HG02852 (cell line): ENCODE measurements around the gene CHPF2.
A peak's percentile ranks its signal among the peaks of the same experiment; 100 is the strongest.

Experiments used
- ATAC-seq: cut with Tn5 transposase; IDR thresholded peaks from one replicate; pipeline ENCODE4 v1.9.1; 2021; ENCODE audit warnings: mild to moderate bottlenecking, moderate library complexity; ENCODE audit not compliant: unreplicated experiment

Gene CHPF2

DNA sequence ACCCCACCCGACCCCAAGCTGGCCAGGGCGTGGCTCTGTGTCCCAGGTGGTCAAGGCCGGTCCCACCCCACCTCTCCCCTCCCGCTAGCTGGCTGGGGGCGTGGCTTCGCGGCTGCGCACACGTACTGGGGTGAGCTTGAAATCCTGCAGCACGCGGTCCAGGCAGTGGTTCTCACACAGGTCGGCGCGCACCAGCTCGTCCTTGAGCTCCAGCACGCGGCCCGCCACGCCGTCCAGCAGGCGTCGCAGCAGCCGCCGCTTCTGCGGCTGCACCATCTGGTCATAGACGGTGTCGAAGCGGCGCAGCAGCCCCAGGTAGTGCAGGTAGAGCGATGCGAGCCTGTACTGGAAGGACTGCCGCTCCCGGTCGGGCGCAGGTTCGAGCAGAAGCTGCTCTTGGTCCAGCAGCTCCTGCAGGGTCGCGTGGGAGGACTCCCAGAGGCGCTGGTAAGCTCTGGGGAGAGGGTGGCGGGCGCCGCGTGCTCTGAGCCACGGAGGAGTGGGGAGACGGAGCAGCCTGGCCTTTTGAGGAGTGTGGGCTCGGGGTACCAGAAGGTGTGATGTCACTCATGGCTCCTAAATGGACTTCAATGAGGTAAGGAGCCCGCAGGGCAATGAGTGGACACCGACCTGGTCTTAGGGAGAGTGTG lies 27.8 kb upstream of the CHPF2 start:
- ATAC-seq: no peak

DNA sequence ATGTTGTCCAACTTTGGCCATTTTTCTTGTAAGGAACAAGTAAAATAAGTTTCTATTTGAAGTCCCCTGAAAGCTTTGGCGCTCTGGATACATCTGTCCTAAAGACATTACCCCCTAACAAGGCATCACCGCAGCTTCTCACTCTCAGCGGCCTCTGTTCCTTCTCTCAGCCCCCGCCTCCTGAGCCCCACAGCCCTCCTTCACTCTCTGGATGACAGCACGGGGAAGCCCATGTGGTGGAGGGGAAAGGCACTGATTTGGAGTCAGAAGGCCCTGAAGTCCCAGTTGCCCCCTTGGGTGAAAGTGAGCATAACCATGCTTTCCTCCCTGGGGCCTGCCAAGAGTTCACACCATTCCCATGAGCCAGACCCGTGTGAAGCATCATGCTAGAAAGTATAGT lies 26.6 kb upstream of the CHPF2 start:
- no peak for ATAC-seq

DNA sequence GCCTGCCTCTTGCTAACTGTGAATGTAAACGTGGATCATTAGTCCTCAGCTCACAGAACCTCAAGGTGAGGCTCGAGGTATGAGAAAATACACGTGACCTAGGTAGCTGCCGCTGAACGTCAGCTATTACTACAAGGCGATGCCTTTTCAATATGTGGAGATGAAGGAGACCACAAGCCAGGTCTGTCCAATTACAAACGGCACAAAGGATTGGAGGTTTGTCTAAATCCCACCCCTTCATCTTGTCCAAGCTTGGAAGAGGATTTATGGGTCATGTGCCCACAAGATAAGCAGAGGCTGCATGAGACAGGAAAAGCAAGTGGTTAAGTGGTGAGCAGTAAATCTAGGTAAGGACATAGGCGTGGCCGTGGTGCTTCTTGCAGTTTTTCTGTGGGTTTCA lies 25.4 kb upstream of the CHPF2 start:
- ATAC-seq: no peak

DNA sequence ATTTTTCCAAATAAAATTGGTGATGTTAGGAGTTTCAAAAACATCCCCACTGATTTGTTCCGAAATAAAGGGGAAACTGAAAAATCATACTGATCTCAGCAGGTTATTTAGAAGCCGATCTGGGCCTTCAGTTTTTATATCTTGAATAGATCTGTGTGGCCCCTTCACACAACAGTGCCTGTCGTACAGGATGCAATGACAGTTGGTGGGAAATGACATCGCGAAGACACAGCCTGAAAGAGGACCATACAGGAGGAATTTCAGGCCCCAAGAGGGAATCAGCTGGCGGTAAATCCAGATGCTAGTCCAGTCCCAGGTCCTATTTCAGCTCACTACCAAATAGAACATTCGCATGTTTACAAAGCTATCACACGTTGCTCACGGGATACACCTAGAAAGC lies 25.0 kb upstream of the CHPF2 start:
- no peak for ATAC-seq

DNA sequence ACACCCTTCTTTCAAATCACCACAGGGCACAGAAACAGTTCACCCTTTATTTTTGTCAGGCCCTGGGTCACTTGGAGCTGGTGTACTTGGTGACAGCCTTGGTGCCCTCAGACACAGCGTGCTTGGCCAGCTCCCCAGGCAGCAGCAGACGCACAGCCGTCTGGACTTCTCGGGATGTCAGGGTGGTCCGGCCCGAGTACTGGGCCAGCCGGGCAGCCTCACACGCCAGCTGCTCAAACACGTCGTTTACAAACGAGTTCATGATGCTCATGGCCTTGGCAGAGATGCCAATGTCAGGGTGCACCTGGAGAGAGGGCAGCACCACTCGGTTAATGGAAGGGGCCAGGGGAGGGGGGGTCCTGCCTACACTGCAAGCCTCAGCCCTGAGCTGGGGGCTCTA lies 24.5 kb upstream of the CHPF2 start:
- no peak for ATAC-seq

DNA sequence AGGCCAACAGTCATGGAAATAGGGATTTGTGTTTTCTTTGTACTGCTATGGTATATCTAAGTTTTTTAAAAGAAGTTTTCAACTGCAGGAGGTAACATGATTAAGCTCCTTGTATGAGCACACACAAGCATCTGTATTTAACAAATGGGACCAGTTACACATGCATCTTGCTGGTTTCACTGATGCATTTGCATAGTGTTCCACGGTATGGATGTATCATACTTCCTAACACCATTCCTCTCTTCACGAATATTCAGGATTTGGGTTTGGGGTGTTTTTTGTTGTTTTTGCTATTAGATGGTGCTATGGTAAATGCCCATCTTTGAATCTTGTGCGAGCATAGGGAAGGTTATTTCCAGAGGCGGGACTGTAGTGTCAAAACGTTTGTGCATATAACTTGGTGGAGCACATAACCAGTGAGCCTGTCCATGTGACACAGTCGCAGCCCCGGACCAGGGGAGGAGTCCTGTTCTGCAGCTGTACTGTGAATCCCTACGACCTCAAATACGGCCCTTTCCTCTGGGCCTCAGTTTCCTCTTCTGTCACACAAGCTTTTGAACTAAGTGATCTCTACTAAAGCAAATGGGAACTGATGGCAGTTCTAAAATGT lies 23.9 kb upstream of the CHPF2 start:
- ATAC-seq: no peak

DNA sequence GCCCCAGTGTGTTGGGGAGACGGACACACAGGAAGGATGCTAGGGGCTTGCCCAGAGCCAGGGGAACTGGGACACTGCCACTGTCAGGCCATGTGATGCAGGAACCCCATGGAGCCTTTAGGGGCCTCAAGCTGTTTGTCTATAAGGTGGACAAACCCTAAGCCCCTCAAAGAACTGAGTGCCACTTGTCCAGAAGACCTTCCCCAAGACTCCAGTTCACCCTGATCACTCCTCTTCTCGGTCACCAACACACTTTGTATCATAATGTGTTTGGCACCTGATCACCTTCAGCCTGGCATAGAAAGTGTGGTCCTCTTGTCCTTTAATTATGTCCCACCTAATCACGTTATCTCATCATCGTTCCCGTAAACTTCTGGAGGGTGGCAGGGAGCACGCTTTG lies 22.7 kb upstream of the CHPF2 start:
- no peak for ATAC-seq

DNA sequence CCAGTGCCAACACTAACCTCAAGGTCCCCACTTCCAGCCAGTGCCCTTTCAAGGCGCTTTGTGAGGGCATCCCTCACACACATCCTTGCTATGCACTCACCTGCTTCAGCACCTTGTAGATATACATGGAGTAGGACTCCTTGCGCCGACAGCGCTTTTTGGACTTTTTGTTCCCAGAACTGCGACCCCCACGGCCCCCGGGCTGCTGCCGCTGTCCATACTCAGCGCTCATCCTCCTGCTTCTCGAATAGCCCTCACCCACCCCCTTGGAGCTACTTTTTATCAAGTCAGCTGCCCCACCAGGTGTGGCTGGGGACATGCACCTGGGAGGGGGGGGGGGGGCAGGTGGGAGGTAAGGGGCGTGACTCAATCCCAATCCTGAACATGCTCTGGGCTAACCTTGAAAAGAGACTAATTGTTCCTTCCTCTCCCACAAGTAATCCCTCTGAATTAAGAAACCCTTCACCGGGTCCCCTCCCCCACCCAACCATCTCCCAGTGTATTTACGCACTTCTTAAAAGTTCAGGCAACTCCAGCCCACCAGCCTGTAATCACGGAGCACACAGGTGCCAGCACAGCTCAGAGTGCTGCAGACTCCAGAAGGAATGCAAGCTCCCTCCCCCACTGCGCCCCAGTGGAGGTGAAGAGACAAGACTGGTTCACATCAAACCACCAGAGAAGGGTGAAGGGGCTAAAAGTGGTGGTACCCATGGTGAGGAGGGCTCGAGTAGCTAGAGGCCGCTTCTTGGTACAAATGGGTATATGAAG lies 22.0 kb upstream of the CHPF2 start, which contains the start of gene H2BK1:
TSS of gene H2BK1 (minus strand) at position 402 of the 768 bp plus-strand sequence. CDS start at position 232, 170 bp downstream.
- ATAC-seq: no peak

DNA sequence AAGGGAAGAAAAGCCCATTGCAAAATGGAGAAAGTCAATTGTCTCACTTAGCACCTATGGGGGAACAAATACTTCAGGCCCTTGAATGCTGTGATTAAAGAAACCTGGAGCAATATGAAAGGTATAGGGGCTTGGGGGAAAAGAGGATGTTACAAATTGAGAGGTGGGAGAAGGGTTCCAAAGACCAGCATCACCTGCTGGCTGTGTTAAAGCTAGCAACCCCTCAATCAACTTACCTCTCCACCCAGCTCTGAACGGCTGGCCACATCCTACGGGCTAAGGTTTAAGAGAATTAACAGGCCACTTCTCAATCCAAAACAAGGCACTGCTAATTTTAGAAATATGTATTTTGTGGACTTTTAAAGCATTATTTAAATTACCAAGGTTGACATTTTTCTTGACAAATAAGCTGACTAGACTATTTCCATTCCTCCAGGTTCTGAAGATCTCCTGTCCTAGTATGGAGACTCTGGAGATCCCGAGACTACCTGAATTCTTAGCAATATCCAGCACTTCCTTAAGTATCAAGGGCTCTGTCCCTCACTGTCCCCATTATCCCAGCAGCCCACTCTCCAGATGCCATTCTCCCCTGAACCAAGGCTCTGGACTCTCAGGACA lies 21.0 kb upstream of the CHPF2 start:
- no peak for ATAC-seq

DNA sequence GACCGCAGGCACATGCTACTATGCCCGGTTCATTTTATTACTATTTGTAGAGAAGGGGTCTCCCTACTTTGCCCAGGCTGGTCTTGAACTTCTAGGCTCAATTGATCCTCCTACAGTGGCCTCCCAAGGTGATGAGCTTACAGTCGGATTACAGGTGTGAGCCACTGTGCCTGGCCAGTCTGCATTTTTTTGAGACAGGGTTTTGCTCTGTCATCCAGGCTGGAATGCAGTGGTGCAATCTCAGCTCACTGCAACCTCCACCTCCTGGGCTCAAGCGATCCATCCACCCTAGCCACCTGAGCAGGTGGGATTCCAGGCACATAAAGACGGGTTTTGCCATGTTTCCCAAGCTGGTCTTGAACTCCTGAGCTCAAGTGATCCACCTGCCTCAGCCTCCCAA lies 19.7 kb upstream of the CHPF2 start:
- no peak for ATAC-seq

DNA sequence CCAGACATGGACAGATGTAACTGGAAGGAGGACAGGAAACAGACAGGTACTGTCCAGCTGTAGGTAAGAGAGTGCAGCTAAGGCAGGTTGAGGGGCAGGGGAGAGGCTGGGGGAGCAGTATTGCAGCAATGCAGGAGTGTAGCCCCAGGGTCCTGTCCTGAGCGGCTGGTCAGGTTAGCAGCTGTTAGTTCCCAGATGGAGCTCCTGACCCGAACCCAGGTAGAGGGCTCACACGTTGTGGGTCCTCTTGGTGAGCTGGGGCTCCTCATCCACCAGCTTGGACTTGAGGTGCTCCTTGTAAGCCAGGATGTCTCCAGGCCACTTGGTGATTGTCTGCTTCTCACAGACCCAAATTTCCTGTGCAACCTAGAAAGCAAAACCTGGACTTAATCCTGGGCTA lies 18.5 kb upstream of the CHPF2 start:
- no peak for ATAC-seq

DNA sequence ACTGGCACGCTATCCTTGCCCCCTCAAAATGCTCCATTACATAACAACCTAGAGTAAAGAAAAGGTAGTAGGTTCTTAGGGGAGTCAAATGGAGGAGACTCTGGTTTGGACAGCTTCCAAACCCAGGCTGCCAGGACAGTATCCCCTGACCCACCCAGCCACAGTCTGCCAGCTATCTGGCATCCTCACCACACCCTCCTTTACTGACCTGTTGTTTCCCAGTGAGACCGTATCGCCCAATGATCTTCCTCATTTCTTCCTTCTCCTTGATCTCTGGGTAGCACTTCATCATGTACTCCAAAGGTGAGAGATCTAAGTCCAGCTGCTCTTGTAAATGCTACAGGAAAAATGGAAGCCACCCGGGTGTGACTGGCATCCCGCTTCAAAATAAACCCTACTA lies 16.9 kb upstream of the CHPF2 start:
- ATAC-seq: no peak

DNA sequence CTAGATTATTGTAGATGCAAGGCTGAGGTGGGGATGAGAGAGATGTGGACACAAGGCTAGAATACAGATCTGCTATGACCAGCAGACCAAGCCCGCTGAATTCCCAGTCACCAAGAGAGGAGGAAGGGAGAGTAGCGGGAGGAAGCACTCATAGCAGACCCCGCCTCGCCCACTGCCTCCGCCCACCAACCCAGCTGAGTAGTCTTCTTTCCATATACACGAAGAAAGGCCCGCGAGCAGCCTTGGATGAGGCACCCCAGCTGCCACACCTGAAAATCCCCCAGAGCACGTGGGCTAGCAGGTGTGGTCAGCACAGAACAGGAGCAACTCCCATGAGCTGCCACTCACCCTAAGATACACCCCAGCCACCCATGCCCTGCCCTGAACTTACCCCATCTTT lies 14.1 kb upstream of the CHPF2 start:
- ATAC-seq: no peak

DNA sequence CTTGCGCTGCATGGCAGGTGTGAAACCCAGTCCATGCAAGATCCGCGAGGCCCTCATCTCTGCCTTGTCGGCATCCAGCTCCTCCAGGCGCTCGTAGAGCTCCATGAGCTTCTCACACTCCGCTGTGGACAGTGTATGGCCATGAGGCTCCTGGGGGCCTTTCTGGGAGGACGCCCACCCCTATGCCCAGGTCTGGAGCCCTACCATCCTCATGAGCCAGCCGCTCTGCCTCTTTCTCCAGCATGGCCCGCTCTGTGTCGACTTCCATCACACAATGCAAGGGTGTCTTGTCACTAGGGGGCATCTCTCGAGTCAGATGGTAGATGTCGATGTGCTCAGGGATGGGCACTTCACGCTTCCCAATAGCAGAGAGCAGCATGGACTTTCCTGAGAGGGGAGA lies 8.6 kb upstream of the CHPF2 start:
- no peak for ATAC-seq

DNA sequence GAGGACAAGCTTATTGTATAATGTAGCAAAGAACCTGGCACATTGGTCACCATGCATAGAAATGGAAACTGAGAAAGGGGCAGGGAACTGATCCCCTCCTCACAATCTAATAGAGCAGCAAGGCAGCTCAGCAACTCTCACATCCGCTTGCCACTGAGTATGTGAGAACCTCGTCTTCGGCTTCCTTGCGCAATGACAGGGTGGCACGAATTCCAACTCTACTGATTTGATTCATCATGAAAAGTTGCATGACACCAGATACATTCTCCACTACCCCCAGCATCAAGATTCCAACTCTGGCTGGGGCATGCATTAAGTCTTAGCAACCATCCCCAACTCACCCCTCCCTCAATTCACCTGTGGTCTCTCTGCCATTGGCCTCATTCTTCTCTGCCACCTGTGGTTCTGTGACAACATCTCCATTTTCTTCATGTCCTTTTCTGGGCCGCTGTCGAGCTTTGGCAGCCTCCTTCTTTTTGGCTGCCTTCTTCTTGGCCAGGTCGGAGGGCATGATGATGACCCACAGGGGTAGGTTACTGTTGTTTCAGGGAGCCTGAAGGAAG lies 6.3 kb upstream of the CHPF2 start:
- no peak for ATAC-seq

DNA sequence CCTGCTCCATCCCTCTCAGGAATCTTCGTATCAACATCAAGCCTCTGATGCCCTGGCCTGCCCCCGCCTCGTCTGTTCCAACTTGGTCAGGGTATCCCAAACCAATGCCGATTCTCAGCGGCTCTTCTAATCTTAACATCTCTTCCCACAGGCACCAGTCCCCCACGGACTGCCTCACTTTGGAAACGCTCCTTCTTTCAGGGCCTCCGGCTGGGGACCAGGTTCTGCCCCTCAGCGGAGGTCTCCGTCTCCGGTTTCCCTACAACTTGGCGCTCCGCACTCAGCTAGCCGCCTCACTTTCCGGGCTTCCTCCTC lies 5.8 kb upstream of the CHPF2 start:
- peak; percentile 3 for ATAC-seq

DNA sequence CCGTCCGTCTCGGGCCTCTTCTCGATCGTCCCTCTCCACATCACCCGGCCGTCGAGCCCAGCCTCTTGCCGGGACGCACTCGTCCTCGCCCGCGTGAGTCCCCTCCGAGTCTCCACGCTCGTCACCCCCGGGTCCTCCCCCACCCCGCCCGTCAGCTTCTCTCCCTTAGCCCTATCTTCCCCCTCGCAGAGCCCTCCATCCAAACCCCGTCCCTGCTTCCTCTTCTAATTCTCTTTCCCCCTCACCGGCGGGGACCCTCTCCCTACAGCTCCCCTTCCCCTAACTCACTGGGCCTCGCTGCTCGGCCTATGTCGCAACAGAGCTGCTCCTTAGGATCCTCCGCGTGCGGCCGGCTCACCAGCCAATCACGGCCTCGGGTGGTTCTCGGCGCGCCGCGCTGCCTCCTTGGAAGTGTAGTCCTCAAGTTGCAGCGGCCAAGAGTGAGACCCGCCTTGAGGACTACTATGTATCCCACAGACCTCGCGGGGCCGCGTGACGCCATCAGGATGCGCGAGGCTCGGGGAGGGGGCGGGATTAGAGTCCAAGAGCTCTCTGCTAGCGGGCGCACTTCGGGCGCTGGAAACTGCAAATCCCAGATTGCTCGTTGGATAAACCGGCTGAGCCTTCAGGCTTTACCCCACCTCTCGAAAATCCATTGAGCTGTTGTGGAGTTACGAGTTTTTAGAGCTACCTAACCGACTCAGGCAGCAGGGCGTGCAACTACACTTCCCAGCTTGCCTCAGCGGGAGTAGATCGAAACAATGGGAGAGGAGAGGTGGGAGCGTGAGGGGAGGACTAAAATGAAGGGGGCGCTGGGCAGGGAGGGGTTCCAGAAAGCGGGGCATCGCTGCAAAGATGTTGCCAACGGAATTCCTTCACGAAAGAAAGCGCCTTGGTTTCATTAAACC lies 5.2 kb upstream of the CHPF2 start, which contains the start of gene ABCF2:
TSS of gene ABCF2 (minus strand) at position 331 of the 908 bp plus-strand sequence. CDS start 747 bp downstream, outside the sequence.
- peak; percentile 98 for ATAC-seq

DNA sequence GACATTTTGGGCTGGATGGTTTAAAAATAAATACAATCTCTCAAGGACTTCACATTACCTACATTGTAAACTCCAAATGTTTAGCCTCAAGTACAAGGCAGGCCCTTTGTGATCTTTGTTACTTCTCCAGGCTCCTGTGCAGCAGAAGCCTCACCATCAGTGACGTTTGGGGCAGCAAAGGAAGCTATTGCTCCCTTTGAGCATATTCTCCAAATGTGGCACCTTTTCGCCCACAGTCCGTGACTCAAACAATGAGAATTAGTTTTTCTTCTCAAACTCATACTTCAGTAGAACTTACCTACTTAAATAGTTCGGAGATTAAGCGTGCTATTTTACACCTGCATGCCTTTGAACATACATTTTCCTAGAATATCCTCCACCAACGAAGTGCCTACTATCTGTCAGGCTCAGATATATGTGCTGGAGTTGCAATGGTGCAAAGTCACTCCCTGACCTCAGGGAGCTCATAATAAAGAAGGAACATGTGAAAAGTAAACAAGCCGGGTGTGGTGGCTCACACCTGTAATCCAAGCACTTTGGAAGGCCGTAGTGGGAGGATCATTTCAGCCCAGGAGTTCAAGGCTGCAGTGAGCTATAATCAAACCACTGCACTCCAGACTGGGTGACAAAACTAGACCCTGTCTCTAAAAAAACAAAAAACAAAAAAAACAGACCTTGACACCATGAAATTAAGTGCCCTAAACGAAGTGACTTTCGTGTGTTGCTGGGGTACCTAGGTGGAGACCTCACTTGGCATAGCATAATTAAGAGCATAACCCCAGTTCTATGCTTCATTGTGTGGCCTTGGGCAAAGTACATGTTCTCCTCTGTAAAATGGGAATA lies 4.0 kb upstream of the CHPF2 start:
- ATAC-seq: no peak

DNA sequence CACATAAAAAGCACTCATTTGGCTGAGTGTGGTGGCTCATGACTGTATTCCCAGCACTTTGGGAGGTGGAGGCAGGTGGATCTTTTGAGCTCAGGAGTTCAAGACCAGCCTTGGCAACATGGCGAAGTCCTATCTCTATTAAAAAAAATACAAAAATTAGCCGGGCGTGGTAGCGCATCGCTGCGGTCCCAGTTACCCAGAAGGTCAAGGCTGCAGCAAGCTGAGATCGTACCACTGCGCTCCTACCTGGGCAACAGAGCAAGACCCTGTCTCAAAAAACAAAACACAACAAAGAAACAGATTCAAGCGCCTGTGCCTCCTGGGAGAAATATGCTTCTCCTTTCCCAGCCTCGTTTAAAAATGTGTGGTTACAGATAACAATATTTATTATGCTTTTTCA lies 3.0 kb upstream of the CHPF2 start:
- ATAC-seq: no peak

DNA sequence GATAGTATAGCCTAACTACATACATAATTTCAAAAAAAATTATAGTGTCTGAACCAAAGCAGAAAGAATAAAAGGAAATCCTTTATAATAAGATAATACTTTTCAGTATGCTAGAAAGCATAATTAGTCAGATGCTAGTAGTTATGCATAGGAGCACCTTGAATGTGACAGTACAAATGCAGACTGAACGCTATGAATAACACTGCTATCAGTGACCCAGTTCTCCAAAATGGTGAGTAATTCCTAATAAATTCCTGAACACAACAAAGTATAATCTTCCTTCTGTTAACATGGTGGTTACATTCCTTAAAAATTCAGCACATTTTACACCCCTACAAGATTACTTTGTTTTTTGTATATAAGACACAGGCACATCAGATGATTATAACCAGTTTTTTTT lies 1.2 kb upstream of the CHPF2 start:
- no peak for ATAC-seq
